Heart left ventricle (tissue), 16 donors: ENCODE results near the gene TNFAIP1. TPM values are rescaled to one million over a fixed set of nuclear protein-coding genes. Genes with fewer than 3 reads are reported as not detected.
"Not testable (repeated sequence)": the region's sequence is repeated elsewhere in the genome, so short reads cannot be mapped to it uniquely, and the experiment has no call there.

ENCODE experiments used
- ATAC-seq, 4 donors: fragments of 200-7000 bp; cut with Tn5 transposase; one replicate each; pipeline ENCODE4 v1.9.1; 2020 to 2022; ENCODE audit warnings: moderate library complexity in 4 of 4, mild to moderate bottlenecking in 3 of 4, moderate number of reproducible peaks in 1 of 4
- DNase-seq, 5 donors: peaks; one replicate each; pipeline ENCODE4 v3.0.0-alpha.2; 2020
- H3K27ac ChIP-seq, 12 donors: fragments of 200-600 bp; sonication (generic) in 4 of 12; one replicate each; pipeline versions ENCODE4 v1.5.0 to v1.8.0; 2016 to 2022; ENCODE audit warnings: mild to moderate bottlenecking in 2 of 12
- H3K27me3 ChIP-seq, 9 donors: fragments of 200-600 bp; sonication (generic) in 2 of 9; one replicate each; pipeline versions ENCODE4 v1.5.1 to v1.8.0; 2016 to 2022; ENCODE audit warnings: mild to moderate bottlenecking in 3 of 9
- H3K36me3 ChIP-seq, 9 donors: fragments of 200-600 bp; sonication (generic) in 2 of 9; one replicate each; pipeline versions ENCODE4 v1.5.0 to v1.8.0; 2018 to 2022; ENCODE audit warnings: mild to moderate bottlenecking in 2 of 9
- H3K4me1 ChIP-seq, 12 donors: fragments of 200-600 bp; sonication (generic) in 4 of 12; one replicate each; pipeline versions ENCODE4 v1.5.0 to v1.8.0; 2016 to 2022; ENCODE audit warnings: mild to moderate bottlenecking in 3 of 12
- H3K4me3 ChIP-seq, 12 donors: fragments of 200-600 bp; sonication (generic) in 4 of 12; one replicate each; pipeline versions ENCODE4 v1.5.0 to v1.8.0; 2017 to 2022; ENCODE audit warnings: mild to moderate bottlenecking in 9 of 12, moderate library complexity in 4 of 12
- H3K9me3 ChIP-seq, 12 donors: fragments of 200-600 bp; sonication (generic) in 4 of 12; one replicate each; pipeline versions ENCODE4 v1.5.0 to v1.8.0; 2016 to 2022; ENCODE audit warnings: mild to moderate bottlenecking in 1 of 12
- POLR2A ChIP-seq, 2 donors: fragments of 450-650 bp; IDR thresholded peaks; one replicate each; pipeline ENCODE4 v1.6.1; 2017; ENCODE audit warnings: antibody characterized with exemption in 2 of 2, mild to moderate bottlenecking in 2 of 2, moderate library complexity in 2 of 2
- WGBS, 4 donors: extraction: QIAGEN DNeasy Blood & Tissue Kit in 2 of 4; methylation state at CpG; one replicate each; pipeline versions ENCODE4 v1.1.5 to v1.1.7; 2013 to 2018; 5-methylcytosine and 5-hydroxymethylcytosine counted together
- intact Hi-C, 10 donors: fragments of 100-400 bp; cut with DNase I; formaldehyde crosslinking; loops; one replicate each; pipeline versions ENCODE4 v1.11.1 to v1.14.2; 2022
- polyA plus RNA-seq, 2 donors: library from polyadenylated mRNA; stranded (reverse); fragments of 200-250 nt; gene quantifications; one replicate each; pipeline ENCODE4 v1.2.3, GENCODE V29; 2013
- total RNA-seq, 9 donors: library from RNA; depleted of rRNA in 2 of 9; stranded (reverse); fragments of >200 nt in 2 of 9; fragmentation: NEBNext Ultra II Directional in 3 of 9; extraction: Animal tissue kit (Norgen Biotek cat#: 25700) in 3 of 9; gene quantifications; one replicate each; pipeline versions ENCODE4 v1.1.0 to v1.2.4, GENCODE V29; 2016 to 2023
- TF ChIP-seq, protein P1 (sequence below), 12 donors: fragments of 200-600 bp; sonication (generic) in 4 of 12; IDR thresholded peaks; one replicate each; pipeline versions ENCODE4 v1.5.0 to v1.8.0; 2018 to 2022; ENCODE audit warnings: antibody characterized with exemption in 12 of 12, mild to moderate bottlenecking in 5 of 12
- donor health status: ischemic (EF 13 %, LVEDD 7.1; RV severe dilation, severe dysfunction).
- donor health status: healthy with polysubstance abuse.
- donor health status: DM: no; HTN: yes; CAD: no.
- donor health status: DM: no; HTN: no; CAD: no.
- donor health status: ischemic (EF 25% LVEDD 6.9; RV normal size, moderate dysfunction).
- donor health status: ischemic (EF 25% LVEDD 5.7; RV mildly dilated, moderate dysfunction).
- donor health status: healthy.
- donor health status: DM: yes; HTN: yes; CAD: no.
- donor health status: ischemic (EF 35%, LVEDD 5.7; RV mildly dilated, moderate dysfunction).
- donor health status: nonischemic (EF 11% LVEDD 7.7; RV severe dilation, severe dysfunction).
- donor health status: DM: yes; HTN: yes; CAD: no.
- donor health status: PGD.
- donor health status: ischemic (EF 29% LVEDD 5.4; RV normal size, mild dysfunction).
- donor health status: nonischemic (EF 23%, LVEDD 6.1; RV moderate dilation, normal function).

Gene TNFAIP1
- total and polyA plus RNA-seq, 11 donors: 11.9 to 83.4 (median 47.8) TPM

DNA sequence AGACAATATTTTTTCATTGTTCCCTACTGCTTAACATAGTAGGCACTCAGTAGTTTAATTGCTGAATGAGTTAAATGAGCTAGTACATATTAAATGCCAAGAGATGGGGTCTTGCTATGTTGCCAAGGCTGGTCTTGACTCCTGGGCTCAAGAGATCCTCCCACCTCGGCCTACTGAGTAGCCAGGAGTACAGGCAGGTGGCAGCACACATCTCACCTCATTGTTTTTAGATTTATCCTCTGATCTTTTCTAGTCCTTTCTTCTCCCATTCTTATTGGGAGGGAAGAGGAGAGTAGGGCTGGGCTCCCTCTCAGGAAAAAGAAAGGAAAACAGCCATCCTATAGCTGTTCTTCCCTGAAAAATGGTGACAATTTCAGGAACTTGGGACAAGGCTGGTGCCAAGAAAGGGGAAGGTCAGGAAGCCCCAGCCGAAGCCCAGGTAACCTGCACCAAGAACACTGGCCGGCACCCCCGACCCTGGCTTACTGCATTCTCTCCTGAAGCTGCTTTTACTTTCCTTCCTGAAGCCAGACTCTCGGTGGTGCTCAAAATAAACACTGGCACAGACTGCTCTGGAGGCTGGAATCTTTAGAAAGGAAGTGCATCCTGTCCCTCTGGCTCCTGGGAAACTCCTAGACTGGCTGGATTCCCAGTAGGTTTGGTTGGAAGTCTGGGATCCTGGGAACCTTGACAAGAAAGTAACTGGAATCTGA lies 2.7 kb downstream of the TNFAIP1 start:
- Histone ChIP-seq H3K4me3 (peak overlapping the region in 10 of 12 donors; percentile 2 to 97 (median 31)), H3K27ac (peak overlapping the region; percentile 62 to 100 (median 98)), H3K4me1 (peaks cover 0 to 62% (median 54%) of the 10 kb centered on the region in 12 donors), H3K36me3 (peaks cover 0 to 41% (median 39%) of the 10 kb centered on the region in 9 donors), H3K27me3 (no peaks in the 10 kb centered on the region), H3K9me3 (no peaks in the 10 kb centered on the region)
- WGBS, 4 donors: 28 to 38% (median 33%) methylated on average over 5 of the region's 5 CpGs
- peak in 1 of 4 donors; percentile 12 for ATAC-seq
- intact Hi-C loops: loop anchor here in 3 of 10 donors (5.0 to 10.0 kb wide), 3 partner anchors 607 to 617 kb away; partner anchors contain the start of gene PHF12 (in 2 of the 3)
- DNase-seq: peak in 3 of 5 donors; percentile 50 to 75 (median 65)
- TF ChIP-seq POLR2A (IDR thresholded peaks at IDR 0.05): peak in 1 of 2 donors; percentile 31
- TF ChIP-seq, protein P1, sequence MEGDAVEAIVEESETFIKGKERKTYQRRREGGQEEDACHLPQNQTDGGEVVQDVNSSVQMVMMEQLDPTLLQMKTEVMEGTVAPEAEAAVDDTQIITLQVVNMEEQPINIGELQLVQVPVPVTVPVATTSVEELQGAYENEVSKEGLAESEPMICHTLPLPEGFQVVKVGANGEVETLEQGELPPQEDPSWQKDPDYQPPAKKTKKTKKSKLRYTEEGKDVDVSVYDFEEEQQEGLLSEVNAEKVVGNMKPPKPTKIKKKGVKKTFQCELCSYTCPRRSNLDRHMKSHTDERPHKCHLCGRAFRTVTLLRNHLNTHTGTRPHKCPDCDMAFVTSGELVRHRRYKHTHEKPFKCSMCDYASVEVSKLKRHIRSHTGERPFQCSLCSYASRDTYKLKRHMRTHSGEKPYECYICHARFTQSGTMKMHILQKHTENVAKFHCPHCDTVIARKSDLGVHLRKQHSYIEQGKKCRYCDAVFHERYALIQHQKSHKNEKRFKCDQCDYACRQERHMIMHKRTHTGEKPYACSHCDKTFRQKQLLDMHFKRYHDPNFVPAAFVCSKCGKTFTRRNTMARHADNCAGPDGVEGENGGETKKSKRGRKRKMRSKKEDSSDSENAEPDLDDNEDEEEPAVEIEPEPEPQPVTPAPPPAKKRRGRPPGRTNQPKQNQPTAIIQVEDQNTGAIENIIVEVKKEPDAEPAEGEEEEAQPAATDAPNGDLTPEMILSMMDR (IDR thresholded peaks at IDR 0.05): peak in 2 of 12 donors; percentile 7 to 19

GRCh38 chr17:28338769-28339212 lies 3.2 kb downstream of the TNFAIP1 start:
- not testable (repeated sequence) for H3K27me3 ChIP-seq, H3K9me3 ChIP-seq, DNase-seq, ATAC-seq
- 69 to 79% (median 75%) methylated on average over 7 to 8 of the region's 8 CpGs for WGBS, 4 donors
- peaks cover 1 to 47% (median 45%) of the 10 kb centered on the region in 9 donors for H3K36me3 ChIP-seq
- peak overlapping the region in 11 of 12 donors; percentile 93 to 100 (median 98) for H3K27ac ChIP-seq
- peak overlapping the region in 7 of 12 donors; percentile 15 to 93 (median 25) for H3K4me3 ChIP-seq
- peaks cover 0 to 62% (median 48%) of the 10 kb centered on the region in 12 donors for H3K4me1 ChIP-seq
- intact Hi-C loops: loop anchor here in 3 of 10 donors (5.0 to 10.0 kb wide), 3 partner anchors 606 to 616 kb away; partner anchors contain the start of gene PHF12 (in 2 of the 3)

- Histone ChIP-seq H3K9me3 (no peaks in the 10 kb centered on the region), H3K27ac (peak overlapping the region in 11 of 12 donors; percentile 15 to 100 (median 98)), H3K36me3 (peaks cover 4 to 54% (median 51%) of the 10 kb centered on the region in 9 donors), H3K4me1 (peaks cover 0 to 57% (median 41%) of the 10 kb centered on the region in 12 donors), H3K27me3 (no peaks in the 10 kb centered on the region), H3K4me3 (peak overlapping the region in 1 of 12 donors; percentile 15)
- TF ChIP-seq, protein P1 (IDR thresholded peaks at IDR 0.05): no peak
- no peak for TF ChIP-seq POLR2A (IDR thresholded peaks at IDR 0.05)
- WGBS, 4 donors: 82 to 92% (median 91%) methylated on average over 15 of the region's 15 CpGs
- intact Hi-C loops: loop anchor here in 3 of 10 donors (5.0 to 10.0 kb wide), 3 partner anchors 605 to 615 kb away; partner anchors contain the start of gene PHF12 (in 2 of the 3)
- DNase-seq (no peak), ATAC-seq (no peak)
These were observed 3.9 kb downstream of the TNFAIP1 start for GRCh38 chr17:28339431-28339830.

DNA sequence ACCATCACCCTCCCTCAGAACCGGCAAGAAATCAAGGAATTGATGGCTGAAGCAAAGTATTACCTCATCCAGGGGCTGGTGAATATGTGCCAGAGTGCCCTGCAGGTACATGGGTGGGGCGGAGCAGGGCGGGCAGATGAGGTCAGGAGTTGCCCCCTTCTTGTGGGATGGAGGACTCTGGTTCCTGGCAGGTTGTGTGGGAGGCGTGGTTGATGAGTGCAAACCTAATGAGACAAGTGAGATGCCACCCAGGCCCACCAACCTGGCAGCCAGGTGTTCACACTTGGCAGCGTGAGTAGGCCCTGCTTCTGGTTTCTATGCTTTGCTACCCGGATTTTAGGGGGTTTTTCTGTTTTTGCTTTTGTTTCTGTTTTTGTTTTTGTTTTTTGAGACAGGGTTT lies 4.8 kb downstream of the TNFAIP1 start:
- DNase-seq (no peak), ATAC-seq (no peak)
- WGBS, 4 donors: 87 to 97% (median 88%) methylated on average over 6 of the region's 6 CpGs
- Histone ChIP-seq H3K36me3 (peaks cover 4 to 63% (median 61%) of the 10 kb centered on the region in 9 donors), H3K27me3 (no peaks in the 10 kb centered on the region), H3K4me1 (peaks cover 0 to 61% (median 41%) of the 10 kb centered on the region in 12 donors), H3K4me3 (no peak overlapping the region), H3K9me3 (no peaks in the 10 kb centered on the region), H3K27ac (peak overlapping the region in 1 of 12 donors; percentile 99)
- intact Hi-C loops: no loop called here
- TF ChIP-seq, protein P1 (IDR thresholded peaks at IDR 0.05): no peak
- no peak for TF ChIP-seq POLR2A (IDR thresholded peaks at IDR 0.05)
